Measurements from ENCODE around the gene PHF23. TPM values are rescaled to one million over a fixed set of nuclear protein-coding genes. Genes with fewer than 3 reads are reported as not detected.

PHF23 gene
- total RNA-seq, 1 experiment from 2014 or later, result 110 TPM

- Histone ChIP-seq H2AFZ (ENCODE audit: low read length) (no peak within 1 kb of the TSS), H4K91ac (ENCODE audit: insufficient read length, low read depth, low read length) (no peak within 1 kb of the TSS), H2BK15ac (ENCODE audit: low read depth, low read length) (no peak within 1 kb of the TSS), H2BK120ac (ENCODE audit: low read depth, low read length, poor library complexity, severe bottlenecking) (no peak within 1 kb of the TSS), H3K56ac (ENCODE audit: insufficient read length, low read depth, low read length) (no peak within 1 kb of the TSS), H3K14ac (ENCODE audit: insufficient read depth, low read length) (peak within 1 kb of the TSS; percentile 70; the same call in 1 of the 2 replicates), H2BK12ac (ENCODE audit: insufficient read length, low read depth, low read length) (no peak within 1 kb of the TSS), H3K23ac (ENCODE audit: insufficient read length, low read depth, low read length) (no peak within 1 kb of the TSS), H3K4me1 (ENCODE audit: insufficient read depth, low read length) (no peaks in the 10 kb centered on the region), H2BK20ac (ENCODE audit: low read depth, low read length, poor library complexity, severe bottlenecking) (no peak within 1 kb of the TSS), H3K27ac (ENCODE audit: insufficient read length, low read depth, low read length) (no peak within 1 kb of the TSS), H3K4ac (ENCODE audit: low read depth, low read length) (no peak within 1 kb of the TSS), H2AK5ac (ENCODE audit: insufficient read length, low read length) (no peak within 1 kb of the TSS), H3K79me1 (ENCODE audit: insufficient read depth, low read depth, low read length, poor library complexity, severe bottlenecking) (peaks cover 17% of the 10 kb centered on the region), H3K9me3 (ENCODE audit: control insufficient read depth, low read depth, low read length) (no peaks in the 10 kb centered on the region), H2BK5ac (ENCODE audit: insufficient read length, low read length) (no peak within 1 kb of the TSS), H3K18ac (ENCODE audit: insufficient read length, low read depth, low read length) (peak within 1 kb of the TSS; percentile 18), H3K9ac (ENCODE audit: extremely low read depth, insufficient read length, low read length) (peak within 1 kb of the TSS; percentile 98), H3K79me2 (ENCODE audit: insufficient read depth, low read length) (peaks cover 23% of the 10 kb centered on the region; the same call in 1 of the 2 replicates), H3T11ph (ENCODE audit: low read length) (no peak within 1 kb of the TSS), H4K8ac (replicated peaks; ENCODE audit: insufficient read length, low read depth, low read length) (no peak within 1 kb of the TSS), H3K4me2 (ENCODE audit: insufficient read depth, insufficient read length, low read length) (peak within 1 kb of the TSS; percentile 92), H3K23me2 (ENCODE audit: insufficient read length, low read depth, low read length, poor library complexity, severe bottlenecking) (peaks cover 7% of the 10 kb centered on the region), H4K20me1 (ENCODE audit: control insufficient read depth, insufficient read depth, insufficient read length) (no peaks in the 10 kb centered on the region), H3K27me3 (ENCODE audit: insufficient read depth, low read length) (no peaks in the 10 kb centered on the region), H4K5ac (ENCODE audit: insufficient read length, low read depth, low read length) (no peak within 1 kb of the TSS)
- Mint-ChIP-seq H3K9me3 (0 out of 5 replicates have a peak, but pooled peaks cover 0 to 2% of the 10 kb centered on the region in 2 experiments), H3K4me3 (peak within 1 kb of the TSS; percentile 94 to 100), H3K27ac (peak within 1 kb of the TSS; percentile 92 to 99 (median 97)), H3K27me3 (ENCODE audit: low read depth) (no peaks in the 10 kb centered on the region; the same call in 1 of the 2 replicates), H3K4me1 (peaks cover 27 to 40% of the 10 kb centered on the region in 2 experiments), H3K36me3 (ENCODE audit: insufficient read depth in 1 of 3, low read depth in 3 of 3) (peaks cover 38 to 63% (median 52%) of the 10 kb centered on the region in 3 experiments; a peak in 6 of 7 replicates)
- TF ChIP-seq, protein P1, sequence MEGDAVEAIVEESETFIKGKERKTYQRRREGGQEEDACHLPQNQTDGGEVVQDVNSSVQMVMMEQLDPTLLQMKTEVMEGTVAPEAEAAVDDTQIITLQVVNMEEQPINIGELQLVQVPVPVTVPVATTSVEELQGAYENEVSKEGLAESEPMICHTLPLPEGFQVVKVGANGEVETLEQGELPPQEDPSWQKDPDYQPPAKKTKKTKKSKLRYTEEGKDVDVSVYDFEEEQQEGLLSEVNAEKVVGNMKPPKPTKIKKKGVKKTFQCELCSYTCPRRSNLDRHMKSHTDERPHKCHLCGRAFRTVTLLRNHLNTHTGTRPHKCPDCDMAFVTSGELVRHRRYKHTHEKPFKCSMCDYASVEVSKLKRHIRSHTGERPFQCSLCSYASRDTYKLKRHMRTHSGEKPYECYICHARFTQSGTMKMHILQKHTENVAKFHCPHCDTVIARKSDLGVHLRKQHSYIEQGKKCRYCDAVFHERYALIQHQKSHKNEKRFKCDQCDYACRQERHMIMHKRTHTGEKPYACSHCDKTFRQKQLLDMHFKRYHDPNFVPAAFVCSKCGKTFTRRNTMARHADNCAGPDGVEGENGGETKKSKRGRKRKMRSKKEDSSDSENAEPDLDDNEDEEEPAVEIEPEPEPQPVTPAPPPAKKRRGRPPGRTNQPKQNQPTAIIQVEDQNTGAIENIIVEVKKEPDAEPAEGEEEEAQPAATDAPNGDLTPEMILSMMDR (conservative IDR thresholded peaks at IDR 0.05), result no peak
- WGBS (ENCODE audit: extremely low coverage, insufficient read length, low lambda C conversion rate), result no CpG with 5 or more reads among the region's 72 CpGs
- DNase-seq, result peak; percentile 98
These were observed 4.9 kb downstream of the PHF23 start, which contains the start of gene DVL2 for GRCh38 chr17:7234083-7234951. DVL2 (minus strand) TSS chr17:7234517; CDS start chr17:7234262, 255 bp downstream.
